Activated T-cell treated with anti-CD3 and anti-CD28 coated beads for 24 hours (primary cell): ENCODE data around the gene RNF125.
"Not testable (repeated sequence)": the region's sequence is repeated elsewhere in the genome, so short reads cannot be mapped to it uniquely, and the experiment has no call there.

Experiments
- DNase-seq: peaks from one replicate; pipeline ENCODE4 v3.0.0-alpha.2; 2020; ENCODE audit warnings: low read depth

Gene RNF125

GRCh38 chr18:32025744-32026143, 7.1 kb downstream of the RNF125 start:
- DNase-seq, result no peak

GRCh38 chr18:32026491-32027086, 8.0 kb downstream of the RNF125 start:
- DNase-seq, result no peak

- DNase-seq, result no peak
Observed at GRCh38 chr18:32029558-32029957, 10.9 kb downstream of the RNF125 start.

GRCh38 chr18:32032609-32033008, 14.0 kb downstream of the RNF125 start:
- DNase-seq, result no peak

- DNase-seq, result no peak
Observed at GRCh38 chr18:32036506-32037180, 18.0 kb downstream of the RNF125 start.

GRCh38 chr18:32037616-32038015, 19.0 kb downstream of the RNF125 start:
- DNase-seq, result no peak

- peak; percentile 31 for DNase-seq
Observed at GRCh38 chr18:32040936-32041335, 22.3 kb downstream of the RNF125 start.

GRCh38 chr18:32042337-32042736, 23.7 kb downstream of the RNF125 start:
- no peak for DNase-seq

- no peak for DNase-seq
Observed at GRCh38 chr18:32048507-32049091, 30.0 kb downstream of the RNF125 start.

- peak; percentile 35 for DNase-seq
Observed at GRCh38 chr18:32049393-32050171, 31.0 kb downstream of the RNF125 start.

- DNase-seq, result no peak
Observed at GRCh38 chr18:32056613-32057358, 38.2 kb downstream of the RNF125 start.

GRCh38 chr18:32057624-32058165, 39.1 kb downstream of the RNF125 start:
- no peak for DNase-seq

GRCh38 chr18:32060026-32060425, 41.4 kb downstream of the RNF125 start:
- no peak for DNase-seq

GRCh38 chr18:32067375-32068167, 48.9 kb downstream of the RNF125 start:
- no peak for DNase-seq

GRCh38 chr18:32072321-32072720, 53.7 kb downstream of the RNF125 start:
- DNase-seq, result no peak

GRCh38 chr18:32074206-32074605, 55.6 kb downstream of the RNF125 start:
- no peak for DNase-seq

- DNase-seq, result no peak
Observed at GRCh38 chr18:32078845-32079244, 60.2 kb downstream of the RNF125 start.

- no peak for DNase-seq
Observed at GRCh38 chr18:32081881-32082280, 63.3 kb downstream of the RNF125 start.

- DNase-seq, result no peak
Observed at GRCh38 chr18:32083781-32084180, 65.2 kb downstream of the RNF125 start.

- no peak for DNase-seq
Observed at GRCh38 chr18:32086881-32087280, 68.3 kb downstream of the RNF125 start.

GRCh38 chr18:32090831-32091230, 72.2 kb downstream of the RNF125 start:
- DNase-seq, result not testable (repeated sequence)
